Mesendoderm (in vitro differentiated cells): ENCODE results near the gene CRIM1.

ENCODE experiments used
- DNase-seq: peaks from one replicate; pipeline ENCODE4 v3.0.0; 2013
- H2AK5ac ChIP-seq: 2 replicates; pipeline ENCODE4 v1.6.1; 2013; ENCODE audit warnings: low read length, inconsistent platforms
- H2BK120ac ChIP-seq: 2 replicates; pipeline ENCODE4 v1.6.1; 2013; ENCODE audit warnings: low read depth, mild to moderate bottlenecking, low read length, moderate library complexity, mixed read lengths
- H2BK15ac ChIP-seq: replicated peaks from 2 replicates; pipeline ENCODE4 v1.6.1; 2013; ENCODE audit warnings: low read depth, mild to moderate bottlenecking, moderate library complexity
- H2BK5ac ChIP-seq: 2 replicates; pipeline ENCODE4 v1.6.1; 2013; ENCODE audit warnings: low read length, inconsistent platforms
- H3K18ac ChIP-seq: 2 replicates; pipeline ENCODE4 v1.6.1; 2013; ENCODE audit warnings: mild to moderate bottlenecking, low read length, mixed read lengths
- H3K23ac ChIP-seq: one replicate; pipeline ENCODE4 v1.6.1; 2013; ENCODE audit warnings: low read length
- H3K27ac ChIP-seq: 2 replicates; pipeline ENCODE4 v1.5.1; 2013; ENCODE audit warnings: low read depth, mild to moderate bottlenecking, inconsistent platforms, low read length, moderate library complexity
- H3K27me3 ChIP-seq: 2 replicates; pipeline ENCODE4 v1.6.1; 2013; ENCODE audit warnings: low read length, control low read depth, mild to moderate bottlenecking, inconsistent platforms; ENCODE audit not compliant: insufficient read depth, poor library complexity
- H3K36me3 ChIP-seq: 2 replicates; pipeline ENCODE4 v1.6.1; 2013; ENCODE audit warnings: low read length, inconsistent platforms; ENCODE audit not compliant: control insufficient read depth, insufficient read depth
- H3K4ac ChIP-seq: one replicate; pipeline ENCODE4 v1.6.1; 2013; ENCODE audit warnings: low read depth, mild to moderate bottlenecking, low read length, moderate library complexity
- H3K4me1 ChIP-seq: 2 replicates; pipeline ENCODE4 v1.6.1; 2013; ENCODE audit warnings: low read depth, low read length, inconsistent platforms; ENCODE audit not compliant: control insufficient read depth
- H3K4me2 ChIP-seq: 2 replicates; pipeline ENCODE4 v1.6.1; 2013; ENCODE audit warnings: low read length
- H3K4me3 ChIP-seq: 2 replicates; pipeline ENCODE4 v1.5.1; 2013; ENCODE audit warnings: mild to moderate bottlenecking, low read length
- H3K56ac ChIP-seq: one replicate; pipeline ENCODE4 v1.6.1; 2013; ENCODE audit warnings: low read length
- H3K79me1 ChIP-seq: 2 replicates; pipeline ENCODE4 v1.6.1; 2013; ENCODE audit warnings: low read length, inconsistent platforms
- H3K79me2 ChIP-seq: 2 replicates; pipeline ENCODE4 v1.6.1; 2013; ENCODE audit warnings: mild to moderate bottlenecking, low read length; ENCODE audit not compliant: control insufficient read depth, insufficient read depth
- H3K9ac ChIP-seq: 2 replicates; pipeline ENCODE4 v1.6.1; 2013; ENCODE audit warnings: low read length, inconsistent platforms
- H4K5ac ChIP-seq: one replicate; pipeline ENCODE4 v1.6.1; 2013; ENCODE audit warnings: low read length
- H4K8ac ChIP-seq: one replicate; pipeline ENCODE4 v1.6.1; 2013; ENCODE audit warnings: low read depth, mild to moderate bottlenecking, control low read depth, low read length, moderate library complexity
- WGBS: extraction: QIAGEN DNeasy Blood & Tissue Kit; methylation state at CpG from one replicate; pipeline ENCODE4 v1.1.7; 2013; ENCODE audit warnings: low lambda C conversion rate, missing lambda C conversion rate; ENCODE audit not compliant: insufficient coverage; ENCODE audit errors: extremely low coverage; 5-methylcytosine and 5-hydroxymethylcytosine counted together

The CRIM1 gene

GRCh38 chr2:36586672-36587071 is 231.1 kb downstream of the CRIM1 start:
- Histone ChIP-seq H2BK15ac (no peak overlapping the region), H3K36me3 (no peaks in the 10 kb centered on the region), H3K27me3 (no peaks in the 10 kb centered on the region), H4K5ac (no peak overlapping the region), H2BK120ac (no peak overlapping the region), H3K4me2 (no peak overlapping the region), H2AK5ac (no peak overlapping the region), H3K18ac (no peak overlapping the region), H4K8ac (no peak overlapping the region), H3K9ac (no peak overlapping the region), H3K23ac (no peak overlapping the region), H3K27ac (no peak overlapping the region), H3K79me2 (no peaks in the 10 kb centered on the region), H3K4me1 (no peaks in the 10 kb centered on the region), H3K56ac (no peak overlapping the region), H3K4ac (no peak overlapping the region), H2BK5ac (no peak overlapping the region), H3K79me1 (no peaks in the 10 kb centered on the region), H3K4me3 (no peak overlapping the region)
- no peak for DNase-seq
- no CpG with 5 or more reads among the region's 6 CpGs for WGBS

GRCh38 chr2:36587101-36587500 is 231.5 kb downstream of the CRIM1 start:
- H3K23ac ChIP-seq = no peak overlapping the region
- H2BK120ac ChIP-seq = no peak overlapping the region
- H3K27me3 ChIP-seq = no peaks in the 10 kb centered on the region
- no peak overlapping the region for H4K5ac ChIP-seq
- H3K4me1 ChIP-seq = no peaks in the 10 kb centered on the region
- H3K27ac ChIP-seq = no peak overlapping the region
- H3K79me1 ChIP-seq = no peaks in the 10 kb centered on the region
- H3K4me2 ChIP-seq = no peak overlapping the region
- no peak overlapping the region for H3K9ac ChIP-seq
- H3K4me3 ChIP-seq = no peak overlapping the region
- no CpG with 5 or more reads among the region's 1 CpG for WGBS
- H3K4ac ChIP-seq = no peak overlapping the region
- H2BK15ac ChIP-seq = no peak overlapping the region
- no peak overlapping the region for H2AK5ac ChIP-seq
- H2BK5ac ChIP-seq = no peak overlapping the region
- H3K56ac ChIP-seq = no peak overlapping the region
- no peaks in the 10 kb centered on the region for H3K36me3 ChIP-seq
- no peaks in the 10 kb centered on the region for H3K79me2 ChIP-seq
- no peak overlapping the region for H4K8ac ChIP-seq
- DNase-seq = no peak
- no peak overlapping the region for H3K18ac ChIP-seq

DNA sequence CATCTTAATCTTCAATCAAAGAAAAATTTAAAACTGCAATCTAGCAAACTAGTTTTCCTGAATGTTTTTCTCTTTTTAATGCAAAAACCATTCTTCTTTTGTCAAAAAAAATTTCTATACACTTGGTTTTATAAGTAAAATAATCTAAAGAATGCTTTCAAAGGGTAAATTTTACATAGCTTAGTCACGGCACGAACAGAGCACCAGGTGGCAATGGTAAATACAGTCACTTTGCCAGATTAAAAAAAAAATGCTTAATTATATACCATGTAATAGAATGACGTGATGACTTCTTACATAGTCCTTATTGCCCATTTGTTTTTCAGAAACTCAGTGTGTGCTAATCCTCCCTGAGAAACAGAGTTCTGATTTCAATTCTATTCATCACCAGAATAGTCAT is 232.0 kb downstream of the CRIM1 start:
- no peak overlapping the region for H3K23ac ChIP-seq
- H2BK15ac ChIP-seq = no peak overlapping the region
- H3K4ac ChIP-seq = no peak overlapping the region
- no peaks in the 10 kb centered on the region for H3K27me3 ChIP-seq
- H3K27ac ChIP-seq = no peak overlapping the region
- H3K36me3 ChIP-seq = no peaks in the 10 kb centered on the region
- DNase-seq = no peak
- no peak overlapping the region for H4K5ac ChIP-seq
- no peak overlapping the region for H3K4me2 ChIP-seq
- H2BK120ac ChIP-seq = no peak overlapping the region
- no CpG with 5 or more reads among the region's 3 CpGs for WGBS
- H3K79me1 ChIP-seq = no peaks in the 10 kb centered on the region
- no peak overlapping the region for H4K8ac ChIP-seq
- no peak overlapping the region for H2BK5ac ChIP-seq
- H2AK5ac ChIP-seq = no peak overlapping the region
- H3K56ac ChIP-seq = no peak overlapping the region
- no peaks in the 10 kb centered on the region for H3K4me1 ChIP-seq
- no peak overlapping the region for H3K4me3 ChIP-seq
- no peaks in the 10 kb centered on the region for H3K79me2 ChIP-seq
- H3K18ac ChIP-seq = no peak overlapping the region
- H3K9ac ChIP-seq = no peak overlapping the region

DNA sequence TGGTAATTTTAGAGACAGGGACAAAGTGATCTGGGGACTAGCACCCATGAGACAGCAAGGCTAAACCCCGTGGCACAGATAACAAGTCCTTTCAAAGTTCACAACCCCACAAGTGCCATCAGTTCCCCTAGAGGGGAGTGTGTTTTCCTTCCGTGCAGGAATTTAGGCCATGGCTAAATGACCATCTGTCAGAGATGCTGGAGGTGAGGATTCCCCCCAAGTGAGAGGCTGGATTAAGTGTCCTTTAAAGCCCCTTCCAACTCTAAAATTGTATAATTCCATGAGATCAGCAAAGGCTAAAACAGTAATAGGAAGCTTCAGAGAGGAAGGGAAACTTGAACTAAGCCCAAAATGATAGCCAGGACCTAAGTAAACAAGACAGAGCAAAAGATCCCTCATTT is 233.7 kb downstream of the CRIM1 start:
- WGBS = no CpG with 5 or more reads among the region's 2 CpGs
- DNase-seq = no peak
- no peaks in the 10 kb centered on the region for H3K36me3 ChIP-seq

GRCh38 chr2:36594849-36595248 is 239.3 kb downstream of the CRIM1 start:
- no peak overlapping the region for H4K8ac ChIP-seq
- H2BK15ac ChIP-seq = no peak overlapping the region
- no peak overlapping the region for H3K9ac ChIP-seq
- no peak overlapping the region for H2AK5ac ChIP-seq
- H3K56ac ChIP-seq = no peak overlapping the region
- H3K27me3 ChIP-seq = no peaks in the 10 kb centered on the region
- H2BK120ac ChIP-seq = no peak overlapping the region
- no CpG with 5 or more reads among the region's 6 CpGs for WGBS
- no peak overlapping the region for H3K4me3 ChIP-seq
- H3K4me1 ChIP-seq = no peaks in the 10 kb centered on the region
- H3K79me2 ChIP-seq = no peaks in the 10 kb centered on the region
- no peak overlapping the region for H2BK5ac ChIP-seq
- no peaks in the 10 kb centered on the region for H3K36me3 ChIP-seq
- H3K23ac ChIP-seq = no peak overlapping the region
- no peak overlapping the region for H3K4ac ChIP-seq
- H3K27ac ChIP-seq = no peak overlapping the region
- no peaks in the 10 kb centered on the region for H3K79me1 ChIP-seq
- H3K4me2 ChIP-seq = no peak overlapping the region
- no peak for DNase-seq
- no peak overlapping the region for H4K5ac ChIP-seq
- H3K18ac ChIP-seq = no peak overlapping the region

More for the DNA sequence above, 233.7 kb downstream of the CRIM1 start:
- Histone ChIP-seq H3K56ac (no peak overlapping the region), H3K4me1 (no peaks in the 10 kb centered on the region), H2AK5ac (no peak overlapping the region), H4K8ac (no peak overlapping the region), H3K79me1 (no peaks in the 10 kb centered on the region), H2BK120ac (no peak overlapping the region), H3K4me2 (no peak overlapping the region), H2BK15ac (no peak overlapping the region), H3K27me3 (no peaks in the 10 kb centered on the region), H3K27ac (no peak overlapping the region), H3K4me3 (no peak overlapping the region), H3K18ac (no peak overlapping the region), H3K23ac (no peak overlapping the region), H2BK5ac (no peak overlapping the region), H3K9ac (no peak overlapping the region), H3K79me2 (no peaks in the 10 kb centered on the region), H3K4ac (no peak overlapping the region), H4K5ac (no peak overlapping the region)

- Histone ChIP-seq H2BK5ac (no peak overlapping the region), H2BK120ac (no peak overlapping the region), H3K4ac (no peak overlapping the region), H3K36me3 (no peaks in the 10 kb centered on the region), H3K79me1 (no peaks in the 10 kb centered on the region), H3K4me2 (no peak overlapping the region), H4K8ac (no peak overlapping the region), H2AK5ac (no peak overlapping the region), H4K5ac (no peak overlapping the region), H3K9ac (no peak overlapping the region), H2BK15ac (no peak overlapping the region), H3K79me2 (no peaks in the 10 kb centered on the region), H3K4me1 (no peaks in the 10 kb centered on the region), H3K4me3 (no peak overlapping the region), H3K18ac (no peak overlapping the region), H3K56ac (no peak overlapping the region), H3K27ac (no peak overlapping the region), H3K23ac (no peak overlapping the region), H3K27me3 (no peaks in the 10 kb centered on the region)
- no CpG with 5 or more reads among the region's 12 CpGs for WGBS
- no peak for DNase-seq
Observed at GRCh38 chr2:36596397-36596796, 240.8 kb downstream of the CRIM1 start.
